ENCODE data around the gene PID1. TPM values are rescaled to one million over a fixed set of nuclear protein-coding genes. Genes with fewer than 3 reads are reported as not detected.
"Not testable (repeated sequence)": the region's sequence is repeated elsewhere in the genome, so short reads cannot be mapped to it uniquely, and the experiment has no call there.

The PID1 gene
- polyA plus RNA-seq, 1 donor = 12.4 TPM

DNA sequence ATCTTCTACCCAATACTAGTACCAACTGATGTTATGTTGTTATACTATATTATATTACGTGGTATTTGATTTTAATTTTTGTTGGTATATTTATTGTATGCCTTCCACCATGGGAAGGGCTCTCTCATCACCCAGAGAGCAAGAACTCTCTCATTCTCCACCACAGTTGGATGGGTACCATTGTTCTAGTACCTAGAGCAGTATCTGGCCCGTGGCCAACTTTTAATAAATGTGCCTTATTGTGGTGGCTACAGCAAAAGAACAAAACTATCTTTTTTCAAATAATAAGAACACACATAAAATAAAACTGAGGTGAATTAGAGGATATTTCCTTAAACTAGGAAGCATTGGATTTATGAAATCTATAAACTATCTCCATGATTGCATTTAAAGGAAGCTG lies 71.8 kb downstream of the PID1 start:
- Histone ChIP-seq H3K4me3 (ENCODE audit: low read length) (no peak overlapping the region), H3K27ac (ENCODE audit: low read length) (no peak overlapping the region), H3K4me1 (ENCODE audit: control insufficient read depth, insufficient read depth, low read length) (peaks cover 7% of the 10 kb centered on the region), H3K36me3 (ENCODE audit: control insufficient read depth, insufficient read depth, low read length) (no peaks in the 10 kb centered on the region), H3K27me3 (ENCODE audit: control insufficient read depth, insufficient read depth, low read length) (no peaks in the 10 kb centered on the region), H3K9me3 (ENCODE audit: control insufficient read depth, low read depth, low read length) (no peaks in the 10 kb centered on the region)
- no CpG with 5 or more reads among the region's 2 CpGs for WGBS (ENCODE audit: insufficient coverage, low lambda C conversion rate)
- DNase-seq = no peak

- DNase-seq = no peak
- 40% methylated on average over 1 of the region's 2 CpGs for WGBS (ENCODE audit: insufficient coverage, low lambda C conversion rate)
- no peaks in the 10 kb centered on the region for H3K9me3 ChIP-seq (ENCODE audit: control insufficient read depth, low read depth, low read length)
- H3K4me1 ChIP-seq (ENCODE audit: control insufficient read depth, insufficient read depth, low read length) = peaks cover 7% of the 10 kb centered on the region
- H3K36me3 ChIP-seq (ENCODE audit: control insufficient read depth, insufficient read depth, low read length) = no peaks in the 10 kb centered on the region
- H3K27ac ChIP-seq (ENCODE audit: low read length) = no peak overlapping the region
- no peak overlapping the region for H3K4me3 ChIP-seq (ENCODE audit: low read length)
- H3K27me3 ChIP-seq (ENCODE audit: control insufficient read depth, insufficient read depth, low read length) = no peaks in the 10 kb centered on the region
Observed at GRCh38 chr2:229196448-229196847, 74.6 kb downstream of the PID1 start.

- peak in 1 of 2 donors; percentile 42 for DNase-seq
- H3K4me1 ChIP-seq (ENCODE audit: control insufficient read depth, insufficient read depth, low read length) = peaks cover 7% of the 10 kb centered on the region
- no peaks in the 10 kb centered on the region for H3K36me3 ChIP-seq (ENCODE audit: control insufficient read depth, insufficient read depth, low read length)
- no peak overlapping the region for H3K4me3 ChIP-seq (ENCODE audit: low read length)
- no peaks in the 10 kb centered on the region for H3K27me3 ChIP-seq (ENCODE audit: control insufficient read depth, insufficient read depth, low read length)
- H3K27ac ChIP-seq (ENCODE audit: low read length) = no peak overlapping the region
- no peaks in the 10 kb centered on the region for H3K9me3 ChIP-seq (ENCODE audit: control insufficient read depth, low read depth, low read length)
- WGBS (ENCODE audit: insufficient coverage, low lambda C conversion rate) = 17% methylated on average over 1 of the region's 1 CpG
Observed at GRCh38 chr2:229195346-229195947, 75.6 kb downstream of the PID1 start.

DNA sequence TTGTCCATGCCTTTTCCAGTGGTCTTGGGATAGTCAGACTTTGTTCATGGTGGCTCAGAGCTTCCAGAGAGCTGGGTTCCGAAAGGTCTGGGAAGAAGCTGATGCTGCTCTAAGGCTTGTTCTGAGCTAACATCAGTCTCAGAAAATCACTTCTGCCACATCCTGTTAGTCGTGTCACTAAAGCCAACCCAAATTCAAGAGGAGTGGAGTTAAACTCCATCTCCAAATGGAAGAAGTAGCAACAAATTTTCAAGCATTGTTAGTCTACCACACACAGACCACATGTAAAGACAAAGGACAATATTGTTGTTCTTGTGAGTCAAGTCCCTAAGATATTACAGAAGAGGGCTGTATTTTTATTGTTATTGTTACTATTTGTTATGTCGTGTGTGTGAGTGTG lies 77.8 kb downstream of the PID1 start:
- no peak overlapping the region for H3K4me3 ChIP-seq (ENCODE audit: low read length)
- H3K36me3 ChIP-seq (ENCODE audit: control insufficient read depth, insufficient read depth, low read length) = no peaks in the 10 kb centered on the region
- no peak overlapping the region for H3K27ac ChIP-seq (ENCODE audit: low read length)
- peaks cover 7% of the 10 kb centered on the region for H3K4me1 ChIP-seq (ENCODE audit: control insufficient read depth, insufficient read depth, low read length)
- H3K9me3 ChIP-seq (ENCODE audit: control insufficient read depth, low read depth, low read length) = no peaks in the 10 kb centered on the region
- no peak for DNase-seq
- WGBS (ENCODE audit: insufficient coverage, low lambda C conversion rate) = no CpG with 5 or more reads among the region's 3 CpGs
- H3K27me3 ChIP-seq (ENCODE audit: control insufficient read depth, insufficient read depth, low read length) = no peaks in the 10 kb centered on the region

DNA sequence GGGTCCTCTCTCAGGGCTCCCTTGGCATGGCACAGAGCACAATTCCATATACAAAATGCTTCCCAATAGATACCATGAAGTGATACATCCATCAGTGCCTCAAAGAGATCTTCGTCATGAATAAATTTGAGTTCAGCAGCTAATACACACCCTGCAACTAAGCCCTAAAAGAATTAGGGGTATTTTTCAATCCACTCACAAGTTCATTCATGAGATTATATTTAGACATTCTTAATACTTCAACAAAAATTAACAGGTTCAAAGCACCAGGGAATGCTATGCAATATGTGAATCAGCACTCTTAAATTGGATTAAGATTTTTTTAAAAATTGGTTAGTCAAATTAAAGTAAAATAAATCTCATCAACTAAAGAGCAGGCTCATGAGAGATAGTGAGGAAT lies 79.7 kb downstream of the PID1 start:
- 100% methylated on average over 1 of the region's 1 CpG for WGBS (ENCODE audit: insufficient coverage, low lambda C conversion rate)
- no peaks in the 10 kb centered on the region for H3K27me3 ChIP-seq (ENCODE audit: control insufficient read depth, insufficient read depth, low read length)
- H3K4me1 ChIP-seq (ENCODE audit: control insufficient read depth, insufficient read depth, low read length) = peaks cover 7% of the 10 kb centered on the region
- H3K27ac ChIP-seq (ENCODE audit: low read length) = no peak overlapping the region
- H3K4me3 ChIP-seq (ENCODE audit: low read length) = no peak overlapping the region
- DNase-seq = no peak
- H3K9me3 ChIP-seq (ENCODE audit: control insufficient read depth, low read depth, low read length) = peaks cover 2% of the 10 kb centered on the region
- no peaks in the 10 kb centered on the region for H3K36me3 ChIP-seq (ENCODE audit: control insufficient read depth, insufficient read depth, low read length)

GRCh38 chr2:229187123-229187522 lies 84.0 kb downstream of the PID1 start:
- H3K36me3 ChIP-seq (ENCODE audit: control insufficient read depth, insufficient read depth, low read length); DNase-seq; H3K9me3 ChIP-seq (ENCODE audit: control insufficient read depth, low read depth, low read length); H3K4me3 ChIP-seq (ENCODE audit: low read length); H3K27ac ChIP-seq (ENCODE audit: low read length); H3K4me1 ChIP-seq (ENCODE audit: control insufficient read depth, insufficient read depth, low read length); H3K27me3 ChIP-seq (ENCODE audit: control insufficient read depth, insufficient read depth, low read length): not testable (repeated sequence)
- WGBS (ENCODE audit: insufficient coverage, low lambda C conversion rate) = no CpG with 5 or more reads among the region's 4 CpGs

- H3K4me1 ChIP-seq (ENCODE audit: control insufficient read depth, insufficient read depth, low read length) = no peaks in the 10 kb centered on the region
- no peak overlapping the region for H3K4me3 ChIP-seq (ENCODE audit: low read length)
- H3K36me3 ChIP-seq (ENCODE audit: control insufficient read depth, insufficient read depth, low read length) = no peaks in the 10 kb centered on the region
- no peaks in the 10 kb centered on the region for H3K9me3 ChIP-seq (ENCODE audit: control insufficient read depth, low read depth, low read length)
- DNase-seq = no peak
- no peaks in the 10 kb centered on the region for H3K27me3 ChIP-seq (ENCODE audit: control insufficient read depth, insufficient read depth, low read length)
- no peak overlapping the region for H3K27ac ChIP-seq (ENCODE audit: low read length)
Observed at GRCh38 chr2:229181641-229182040, 89.4 kb downstream of the PID1 start.

DNA sequence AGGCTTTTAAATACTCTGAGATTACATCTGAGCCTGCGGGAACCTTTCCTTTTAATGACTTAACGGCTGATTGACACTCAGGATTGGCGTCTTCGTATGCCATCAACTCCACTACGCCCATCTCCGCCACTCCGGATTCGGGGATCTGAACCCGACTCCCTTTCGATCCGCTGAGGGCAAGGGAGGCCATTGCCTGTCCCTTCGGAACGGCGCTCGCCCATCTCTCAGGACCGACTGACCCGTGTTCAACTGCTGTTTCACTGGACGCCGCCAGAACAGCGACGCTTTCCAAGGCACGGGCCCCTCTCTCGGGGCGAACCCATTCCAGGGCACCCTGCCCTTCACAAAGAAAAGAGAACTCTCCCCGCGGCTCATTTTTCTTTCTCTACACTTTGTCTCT lies 90.4 kb downstream of the PID1 start:
- DNase-seq = no peak
- Histone ChIP-seq H3K4me1 (ENCODE audit: control insufficient read depth, insufficient read depth, low read length) (no peaks in the 10 kb centered on the region), H3K36me3 (ENCODE audit: control insufficient read depth, insufficient read depth, low read length) (no peaks in the 10 kb centered on the region), H3K9me3 (ENCODE audit: control insufficient read depth, low read depth, low read length) (no peaks in the 10 kb centered on the region), H3K27ac (ENCODE audit: low read length) (no peak overlapping the region), H3K27me3 (ENCODE audit: control insufficient read depth, insufficient read depth, low read length) (no peaks in the 10 kb centered on the region), H3K4me3 (ENCODE audit: low read length) (no peak overlapping the region)
- WGBS (ENCODE audit: insufficient coverage, low lambda C conversion rate) = 98% methylated on average over 15 of the region's 26 CpGs

GRCh38 chr2:229179628-229180027 lies 91.5 kb downstream of the PID1 start:
- peak in 1 of 2 donors; percentile 14 for DNase-seq
- no peak overlapping the region for H3K27ac ChIP-seq (ENCODE audit: low read length)
- WGBS (ENCODE audit: insufficient coverage, low lambda C conversion rate) = no CpG with 5 or more reads among the region's 4 CpGs

DNA sequence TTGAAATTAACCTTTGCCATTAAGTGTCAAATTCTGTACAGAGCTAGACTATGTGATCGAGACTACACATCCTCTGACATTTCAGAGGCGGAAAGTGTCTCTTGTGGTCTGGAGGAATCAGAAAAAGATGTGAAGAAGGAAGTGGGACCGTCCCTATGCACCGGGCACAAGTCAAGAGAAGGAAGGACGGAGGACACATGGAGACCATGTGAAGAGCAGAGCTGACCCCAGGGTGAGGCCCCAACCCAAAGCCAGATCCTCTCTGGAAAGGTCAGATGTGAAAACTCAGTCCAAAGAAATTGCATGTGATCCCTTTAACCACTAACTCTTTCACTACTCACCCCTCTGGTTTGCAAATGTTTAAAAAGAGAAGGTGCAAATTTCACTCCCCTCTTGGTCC lies 92.4 kb downstream of the PID1 start:
- H3K4me1 ChIP-seq (ENCODE audit: control insufficient read depth, insufficient read depth, low read length) = no peaks in the 10 kb centered on the region
- WGBS (ENCODE audit: insufficient coverage, low lambda C conversion rate) = no CpG with 5 or more reads among the region's 5 CpGs
- DNase-seq = no peak

More at GRCh38 chr2:229179628-229180027, 91.5 kb downstream of the PID1 start:
- Histone ChIP-seq H3K36me3 (ENCODE audit: control insufficient read depth, insufficient read depth, low read length) (no peaks in the 10 kb centered on the region), H3K27me3 (ENCODE audit: control insufficient read depth, insufficient read depth, low read length) (no peaks in the 10 kb centered on the region), H3K9me3 (ENCODE audit: control insufficient read depth, low read depth, low read length) (no peaks in the 10 kb centered on the region), H3K4me3 (ENCODE audit: low read length) (no peak overlapping the region), H3K4me1 (ENCODE audit: control insufficient read depth, insufficient read depth, low read length) (no peaks in the 10 kb centered on the region)

DNA sequence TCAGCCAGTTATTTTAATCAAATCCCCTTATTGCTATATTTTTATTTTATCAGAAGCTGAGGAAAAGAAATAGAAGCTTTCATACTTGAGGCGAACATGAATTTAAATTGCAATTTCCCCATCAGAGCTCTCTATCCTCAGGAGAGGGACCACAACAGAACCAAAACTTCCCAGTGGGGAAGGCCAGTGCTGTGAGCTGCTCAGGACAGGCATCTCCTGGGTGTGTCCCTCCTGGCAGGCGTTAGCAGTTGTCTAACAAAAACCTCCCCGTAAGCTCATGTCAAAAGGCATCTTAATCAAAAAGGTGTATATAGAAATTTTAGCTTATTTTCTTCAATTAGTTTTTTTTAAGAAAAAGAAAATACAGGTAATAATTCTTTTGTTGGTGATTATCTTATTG lies 93.0 kb downstream of the PID1 start:
- H3K4me1 ChIP-seq (ENCODE audit: control insufficient read depth, insufficient read depth, low read length) = no peaks in the 10 kb centered on the region
- H3K4me3 ChIP-seq (ENCODE audit: low read length) = no peak overlapping the region
- no peak for DNase-seq
- no peaks in the 10 kb centered on the region for H3K27me3 ChIP-seq (ENCODE audit: control insufficient read depth, insufficient read depth, low read length)
- H3K27ac ChIP-seq (ENCODE audit: low read length) = no peak overlapping the region
- H3K36me3 ChIP-seq (ENCODE audit: control insufficient read depth, insufficient read depth, low read length) = no peaks in the 10 kb centered on the region
- H3K9me3 ChIP-seq (ENCODE audit: control insufficient read depth, low read depth, low read length) = no peaks in the 10 kb centered on the region
- WGBS (ENCODE audit: insufficient coverage, low lambda C conversion rate) = no CpG with 5 or more reads among the region's 3 CpGs

More for the DNA sequence above, 92.4 kb downstream of the PID1 start:
- Histone ChIP-seq H3K9me3 (ENCODE audit: control insufficient read depth, low read depth, low read length) (no peaks in the 10 kb centered on the region), H3K27me3 (ENCODE audit: control insufficient read depth, insufficient read depth, low read length) (no peaks in the 10 kb centered on the region), H3K27ac (ENCODE audit: low read length) (no peak overlapping the region), H3K4me3 (ENCODE audit: low read length) (no peak overlapping the region), H3K36me3 (ENCODE audit: control insufficient read depth, insufficient read depth, low read length) (no peaks in the 10 kb centered on the region)
